HG03064 (cell line): Measurements from ENCODE around the gene ERVH48-1.
"Not testable (repeated sequence)": the region's sequence is repeated elsewhere in the genome, so short reads cannot be mapped to it uniquely, and the experiment has no call there.

ENCODE experiments used
- ATAC-seq: cut with Tn5 transposase; IDR thresholded peaks from one replicate; pipeline ENCODE4 v1.9.1; 2021; ENCODE audit warnings: low read depth; ENCODE audit not compliant: unreplicated experiment

ERVH48-1 gene

GRCh38 chr21:42925114-42925926 lies at the start of gene ERVH48-1:
ERVH48-1 (minus strand) TSS chr21:42925630; CDS start chr21:42919006, 6,624 bp downstream.
- ATAC-seq: no peak

- ATAC-seq: peak; percentile 84
Observed at GRCh38 chr21:42973991-42974831, 48.8 kb upstream of the ERVH48-1 start, which contains the start of gene PKNOX1. PKNOX1 (plus strand) TSS chr21:42974562; CDS start chr21:43004382, 29,820 bp downstream.

- ATAC-seq: no peak
Observed at GRCh38 chr21:42973309-42973990, 48.0 kb upstream of the ERVH48-1 start.

DNA sequence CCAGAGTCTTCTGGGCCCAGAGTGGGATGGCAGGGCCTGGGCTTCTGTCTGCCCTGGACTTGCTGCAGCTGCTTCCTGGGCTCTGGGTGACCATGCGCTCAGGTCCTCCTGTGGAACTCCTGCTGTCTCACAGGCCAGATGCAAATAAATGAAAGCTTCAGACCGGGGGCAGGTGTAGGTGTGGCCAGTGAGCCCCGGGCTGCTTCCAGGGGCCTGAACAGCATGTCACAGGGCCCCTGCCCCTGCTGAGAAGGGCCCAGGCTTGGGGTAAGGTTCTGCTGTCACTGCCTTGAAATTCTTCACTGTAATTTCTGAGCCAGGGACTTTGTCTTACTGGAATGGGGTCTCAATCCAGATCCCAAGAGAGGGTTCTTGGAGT lies 46.5 kb upstream of the ERVH48-1 start:
- ATAC-seq: no peak

GRCh38 chr21:42970946-42971653 lies 45.7 kb upstream of the ERVH48-1 start:
- no peak for ATAC-seq

GRCh38 chr21:42969193-42969600 lies 43.8 kb upstream of the ERVH48-1 start:
- no peak for ATAC-seq

GRCh38 chr21:42967616-42968015 lies 42.2 kb upstream of the ERVH48-1 start:
- not testable (repeated sequence) for ATAC-seq

GRCh38 chr21:42965211-42965560 lies 39.8 kb upstream of the ERVH48-1 start:
- no peak for ATAC-seq

GRCh38 chr21:42964546-42965210 lies 39.2 kb upstream of the ERVH48-1 start:
- ATAC-seq: no peak

DNA sequence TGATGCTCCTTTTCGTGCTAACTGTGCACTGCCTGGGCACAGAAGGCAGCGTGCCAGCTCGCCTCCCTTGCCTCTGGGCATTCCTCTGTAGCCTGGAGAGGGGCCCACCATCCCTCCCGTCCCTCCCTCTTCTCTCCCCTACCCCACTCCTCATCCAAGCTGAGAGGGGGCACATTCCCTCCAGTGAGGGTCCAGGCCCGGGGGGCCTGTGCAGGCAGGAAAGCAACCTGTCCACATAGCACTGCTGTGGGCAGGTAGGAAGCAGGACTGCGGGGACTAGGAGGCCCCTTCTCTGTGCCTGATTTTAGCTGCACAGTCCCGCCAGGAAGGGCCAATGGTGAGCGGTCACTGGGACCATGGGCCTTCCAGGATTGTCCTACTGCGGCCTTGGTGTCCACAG lies 38.7 kb upstream of the ERVH48-1 start:
- ATAC-seq: no peak

DNA sequence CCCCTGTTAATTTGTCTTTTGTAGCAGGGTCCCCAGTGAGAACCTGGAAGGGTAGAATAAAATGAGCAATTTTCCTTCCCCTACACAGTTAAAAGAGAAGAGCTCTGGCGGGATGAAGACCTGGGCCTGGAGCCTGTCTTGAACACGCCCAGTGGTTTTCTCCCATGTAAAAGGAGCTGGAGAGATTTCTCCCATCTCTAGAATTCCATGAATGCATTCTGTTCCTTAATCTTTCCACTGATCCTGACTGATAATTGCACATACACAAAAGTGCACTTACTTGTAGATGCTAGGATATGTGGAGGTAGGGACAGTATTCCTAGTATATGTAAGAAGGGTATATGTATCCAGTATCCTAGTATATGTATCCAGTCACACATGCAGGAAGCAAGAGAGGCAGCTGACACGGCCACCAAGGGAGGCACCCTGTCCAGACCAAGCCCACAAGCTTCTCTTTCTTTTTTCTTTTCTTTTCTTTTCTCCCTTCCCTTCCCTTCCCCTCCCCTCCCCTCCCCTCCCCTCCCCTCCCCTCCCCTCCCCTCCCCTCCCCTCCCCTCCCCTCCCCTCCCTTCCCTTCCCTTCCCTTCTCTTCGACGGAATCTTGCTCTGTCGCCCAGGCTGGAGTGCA lies 37.1 kb upstream of the ERVH48-1 start:
- ATAC-seq: no peak

DNA sequence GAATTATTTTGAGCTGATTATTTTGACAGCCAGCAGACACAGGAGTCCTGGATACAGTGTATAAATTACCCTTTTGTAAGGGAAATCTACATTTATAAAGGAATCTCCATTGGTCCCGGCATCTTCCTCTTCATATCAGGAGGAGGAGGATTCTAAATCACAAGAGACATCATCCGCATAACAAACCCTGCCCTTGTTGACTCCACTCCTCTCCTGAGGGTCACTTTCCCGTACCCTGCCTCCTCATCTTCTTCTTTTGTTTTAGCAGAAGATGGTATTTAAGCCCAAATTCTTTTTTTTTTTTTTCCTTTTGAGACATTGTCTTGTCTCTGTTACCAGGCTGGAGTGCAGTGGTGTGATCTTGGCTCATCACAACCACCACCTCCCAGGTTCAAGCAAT lies 34.3 kb upstream of the ERVH48-1 start:
- ATAC-seq: no peak

GRCh38 chr21:42958122-42958521 lies 32.7 kb upstream of the ERVH48-1 start:
- not testable (repeated sequence) for ATAC-seq

GRCh38 chr21:42956824-42957630 lies 31.6 kb upstream of the ERVH48-1 start:
- no peak for ATAC-seq

DNA sequence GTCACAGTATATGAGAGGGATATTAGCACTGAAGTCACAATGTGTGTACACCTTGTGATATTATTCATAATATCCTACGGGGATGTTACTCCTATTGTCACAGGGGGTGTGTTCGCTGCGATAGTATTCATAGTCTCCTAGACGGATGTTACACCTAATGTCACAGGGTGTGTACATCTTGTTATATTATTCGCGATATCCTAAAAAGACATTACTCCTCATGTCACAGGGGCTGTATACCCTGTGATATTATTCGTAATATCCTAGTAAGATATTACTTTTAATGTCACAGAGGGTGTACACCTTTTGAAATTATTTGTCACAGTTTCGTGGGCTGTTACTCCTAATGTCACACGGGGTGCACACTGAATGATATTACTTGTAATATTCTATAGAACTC lies 25.8 kb upstream of the ERVH48-1 start:
- ATAC-seq: not testable (repeated sequence)

GRCh38 chr21:42949094-42949755 lies 23.8 kb upstream of the ERVH48-1 start:
- ATAC-seq: not testable (repeated sequence)

- ATAC-seq: no peak
Observed at GRCh38 chr21:42942244-42942643, 16.8 kb upstream of the ERVH48-1 start.

DNA sequence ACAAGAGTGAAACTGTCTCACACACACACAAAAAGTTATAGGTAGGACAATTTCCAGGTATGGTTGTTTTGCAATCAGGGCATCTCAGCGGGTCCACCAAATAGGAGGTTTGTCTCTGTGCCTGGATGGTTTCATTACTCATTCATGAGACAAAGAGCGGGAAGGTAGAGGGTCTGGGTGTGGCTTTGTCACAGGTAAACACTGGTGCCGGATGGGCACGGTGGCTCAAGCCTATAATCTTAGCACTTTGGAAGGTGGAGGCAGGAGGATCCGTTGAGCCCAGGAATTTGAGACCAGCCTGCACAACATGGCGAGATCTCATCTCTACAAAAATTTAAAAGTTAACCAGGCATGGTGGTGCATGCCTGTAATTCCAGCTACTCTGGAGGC lies 16.3 kb upstream of the ERVH48-1 start:
- no peak for ATAC-seq
